ENCODE results near the gene QPCT. TPM values are rescaled to one million over a fixed set of nuclear protein-coding genes. Genes with fewer than 3 reads are reported as not detected.

QPCT gene
- total RNA-seq, 4 donors from 2014 or later: 2.1 to 13.7 (median 7.2) TPM

DNA sequence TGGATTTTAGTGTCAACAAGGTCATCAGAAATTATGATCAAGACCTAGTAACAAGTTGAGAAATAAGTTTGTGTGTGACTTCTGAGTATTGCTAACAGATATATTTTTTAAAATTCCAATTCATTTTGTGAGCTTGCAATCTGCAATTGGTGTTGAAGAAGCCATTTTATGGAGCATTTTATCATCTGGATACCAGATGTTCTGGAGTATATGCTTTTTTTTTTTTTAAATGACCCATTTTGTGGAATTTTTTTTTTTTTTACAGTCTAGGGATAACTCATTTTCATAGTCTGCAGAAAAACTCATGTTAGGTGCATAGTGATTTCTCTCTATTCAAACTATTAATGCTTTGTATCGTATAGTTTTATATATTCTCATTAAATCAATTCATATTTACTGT is 12.6 kb downstream of the QPCT start:
- DNase-seq: no peak
- TF ChIP-seq, protein P1, sequence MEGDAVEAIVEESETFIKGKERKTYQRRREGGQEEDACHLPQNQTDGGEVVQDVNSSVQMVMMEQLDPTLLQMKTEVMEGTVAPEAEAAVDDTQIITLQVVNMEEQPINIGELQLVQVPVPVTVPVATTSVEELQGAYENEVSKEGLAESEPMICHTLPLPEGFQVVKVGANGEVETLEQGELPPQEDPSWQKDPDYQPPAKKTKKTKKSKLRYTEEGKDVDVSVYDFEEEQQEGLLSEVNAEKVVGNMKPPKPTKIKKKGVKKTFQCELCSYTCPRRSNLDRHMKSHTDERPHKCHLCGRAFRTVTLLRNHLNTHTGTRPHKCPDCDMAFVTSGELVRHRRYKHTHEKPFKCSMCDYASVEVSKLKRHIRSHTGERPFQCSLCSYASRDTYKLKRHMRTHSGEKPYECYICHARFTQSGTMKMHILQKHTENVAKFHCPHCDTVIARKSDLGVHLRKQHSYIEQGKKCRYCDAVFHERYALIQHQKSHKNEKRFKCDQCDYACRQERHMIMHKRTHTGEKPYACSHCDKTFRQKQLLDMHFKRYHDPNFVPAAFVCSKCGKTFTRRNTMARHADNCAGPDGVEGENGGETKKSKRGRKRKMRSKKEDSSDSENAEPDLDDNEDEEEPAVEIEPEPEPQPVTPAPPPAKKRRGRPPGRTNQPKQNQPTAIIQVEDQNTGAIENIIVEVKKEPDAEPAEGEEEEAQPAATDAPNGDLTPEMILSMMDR (IDR thresholded peaks at IDR 0.05): no peak
- TF ChIP-seq POLR2A (IDR thresholded peaks at IDR 0.05): no peak
- Histone ChIP-seq H3K4me1 (peaks cover 0 to 13% (median 4%) of the 10 kb centered on the region in 3 donors), H3K36me3 (no peaks in the 10 kb centered on the region), H3K27ac (no peak overlapping the region), H3K4me3 (no peak overlapping the region), H3K9me3 (no peaks in the 10 kb centered on the region), H3K27me3 (no peaks in the 10 kb centered on the region)
- 91% methylated on average over 1 of the region's 1 CpG for WGBS, 2 donors
- intact Hi-C loops (cut with DNase I): no loop called here

GRCh38 chr2:37357530-37357929 is 13.1 kb downstream of the QPCT start:
- no peak overlapping the region for H3K27ac ChIP-seq
- intact Hi-C loops (cut with DNase I): no loop called here
- no peaks in the 10 kb centered on the region for H3K9me3 ChIP-seq
- no peak for DNase-seq
- TF ChIP-seq, protein P1 (IDR thresholded peaks at IDR 0.05): no peak
- no peak for TF ChIP-seq POLR2A (IDR thresholded peaks at IDR 0.05)
- WGBS, 2 donors: 70 to 75% methylated on average over 4 of the region's 4 CpGs
- no peaks in the 10 kb centered on the region for H3K27me3 ChIP-seq
- no peak overlapping the region for H3K4me3 ChIP-seq
- H3K4me1 ChIP-seq: peaks cover 0 to 18% (median 4%) of the 10 kb centered on the region in 3 donors
- no peaks in the 10 kb centered on the region for H3K36me3 ChIP-seq

DNA sequence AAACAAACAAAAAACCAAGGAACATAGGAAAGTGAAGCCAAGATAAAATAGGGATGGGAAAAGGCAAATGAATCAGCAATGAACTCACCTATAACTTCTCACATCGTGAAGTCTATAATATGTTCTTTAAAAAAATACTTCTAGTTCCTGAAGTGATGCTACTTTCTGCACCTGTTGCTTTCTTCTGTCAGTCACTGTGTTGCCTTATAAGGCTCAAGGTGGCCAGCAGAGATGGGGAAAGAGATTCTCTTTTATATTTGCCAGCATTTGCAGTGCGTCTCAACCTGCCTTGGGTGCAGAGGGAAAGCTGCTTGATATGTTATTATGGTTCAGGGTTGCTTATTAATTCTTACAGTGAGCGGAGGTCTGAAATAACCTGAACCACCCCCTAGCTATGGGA is 14.0 kb downstream of the QPCT start:
- no peaks in the 10 kb centered on the region for H3K36me3 ChIP-seq
- no peak overlapping the region for H3K27ac ChIP-seq
- no peak overlapping the region for H3K4me3 ChIP-seq
- no peak for DNase-seq
- no peaks in the 10 kb centered on the region for H3K27me3 ChIP-seq
- no peaks in the 10 kb centered on the region for H3K9me3 ChIP-seq
- TF ChIP-seq POLR2A (IDR thresholded peaks at IDR 0.05): no peak
- TF ChIP-seq, protein P1 (IDR thresholded peaks at IDR 0.05): no peak
- WGBS, 2 donors: 82 to 90% methylated on average over 3 of the region's 3 CpGs
- H3K4me1 ChIP-seq: peaks cover 0 to 24% (median 4%) of the 10 kb centered on the region in 3 donors
- intact Hi-C loops (cut with DNase I): no loop called here

- Histone ChIP-seq H3K36me3 (no peaks in the 10 kb centered on the region), H3K4me3 (no peak overlapping the region), H3K4me1 (peaks cover 0 to 24% (median 4%) of the 10 kb centered on the region in 3 donors), H3K9me3 (no peaks in the 10 kb centered on the region), H3K27ac (peak overlapping the region in 3 of 4 donors; percentile 34 to 62 (median 48)), H3K27me3 (no peaks in the 10 kb centered on the region)
- intact Hi-C loops (cut with DNase I): no loop called here
- no peak for DNase-seq
- TF ChIP-seq, protein P1 (IDR thresholded peaks at IDR 0.05): no peak
- no peak for TF ChIP-seq POLR2A (IDR thresholded peaks at IDR 0.05)
- WGBS, 2 donors: 61 to 73% methylated on average over 3 of the region's 3 CpGs
These were observed 16.9 kb downstream of the QPCT start for GRCh38 chr2:37361216-37361815.

- no peak for DNase-seq
- Histone ChIP-seq H3K36me3 (no peaks in the 10 kb centered on the region), H3K9me3 (no peaks in the 10 kb centered on the region), H3K27me3 (no peaks in the 10 kb centered on the region), H3K4me3 (no peak overlapping the region), H3K4me1 (peaks cover 0 to 24% (median 4%) of the 10 kb centered on the region in 3 donors), H3K27ac (peak overlapping the region in 3 of 4 donors; percentile 34 to 62 (median 48))
- 46 to 66% methylated on average over 9 of the region's 9 CpGs for WGBS, 2 donors
- intact Hi-C loops (cut with DNase I): no loop called here
- TF ChIP-seq, protein P1 (IDR thresholded peaks at IDR 0.05): no peak
- no peak for TF ChIP-seq POLR2A (IDR thresholded peaks at IDR 0.05)
These were observed 17.7 kb downstream of the QPCT start for GRCh38 chr2:37361994-37362698.

Data from esophagus squamous epithelium (tissue), 5 donors.